DOHH2 (cell line): ENCODE results near the gene STX12.

ENCODE experiments used
- CTCF ChIP-seq: fragments of 200-600 bp; sonication (generic); IDR thresholded peaks from one replicate; pipeline ENCODE4 v1.5.1; 2014; ENCODE audit warnings: antibody characterized with exemption, mild to moderate bottlenecking, low read depth, low read length; ENCODE audit not compliant: poor library complexity, severe bottlenecking
- EZH2phosphoT487 ChIP-seq: fragments of 200-600 bp; sonication (generic); IDR thresholded peaks from 2 replicates; pipeline ENCODE4 v1.6.1; 2017; ENCODE audit warnings: borderline replicate concordance, mild to moderate bottlenecking, antibody characterized with exemption, low read length, moderate library complexity, mixed read lengths

DNA sequence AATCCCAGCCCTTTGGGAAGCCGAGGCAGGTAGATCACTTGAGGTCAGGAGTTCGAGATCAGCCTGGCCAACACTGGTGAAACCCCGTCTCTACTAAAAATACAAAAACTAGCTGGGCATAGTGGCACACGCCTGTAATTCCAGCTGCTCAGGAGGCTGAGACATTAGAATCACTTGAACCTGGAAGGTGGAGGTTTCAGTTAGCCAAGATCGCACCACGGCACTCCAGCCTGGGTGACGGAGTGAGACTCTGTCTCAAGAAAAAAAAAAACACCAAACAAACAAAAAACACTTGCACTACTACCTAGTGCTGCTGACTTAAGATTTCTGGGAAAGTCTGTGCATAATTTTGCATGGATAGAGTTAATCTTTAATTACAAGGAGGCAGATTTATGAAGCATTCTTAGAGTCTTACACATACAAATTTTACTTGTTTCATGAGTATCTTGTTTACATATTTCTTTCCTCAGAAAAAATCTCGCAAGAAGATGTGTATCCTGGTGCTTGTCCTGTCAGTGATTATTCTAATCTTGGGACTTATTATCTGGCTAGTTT lies 48.8 kb downstream of the STX12 start:
- TF ChIP-seq CTCF (no peak), EZH2phosphoT487 (no peak)
